GM23338 (cell line): ENCODE data around the gene HTT-AS. TPM values are rescaled to one million over a fixed set of nuclear protein-coding genes. Genes with fewer than 3 reads are reported as not detected.

Source experiments
- ATAC-seq: fragments of 200-7000 bp; cut with Tn5 transposase; 3 replicates; pipeline ENCODE4 v1.9.1; 2020
- DNase-seq: peaks from one replicate; pipeline ENCODE4 v3.0.0-alpha.2; 2015; ENCODE audit warnings: low spot score
- H2AFZ ChIP-seq: fragments of 200-600 bp; sonication (generic); 2 replicates; pipeline ENCODE4 v1.8.0; 2016; ENCODE audit warnings: antibody characterized with exemption, mild to moderate bottlenecking, moderate library complexity
- H3F3A ChIP-seq: fragments of 200-600 bp; sonication (generic); replicated peaks from 2 replicates; pipeline ENCODE4 v1.8.0; 2017; ENCODE audit warnings: antibody characterized with exemption, mixed run types, low read depth
- H3K27ac ChIP-seq: fragments of 200-600 bp; sonication (generic); 2 replicates; pipeline ENCODE4 v1.6.1; 2016; ENCODE audit warnings: low read depth
- H3K27me3 ChIP-seq: fragments of 200-600 bp; sonication (generic); 2 replicates; pipeline ENCODE4 v1.8.0; 2016; ENCODE audit warnings: mild to moderate bottlenecking, mixed run types, moderate library complexity; ENCODE audit not compliant: insufficient read depth
- H3K36me3 ChIP-seq: fragments of 200-600 bp; sonication (generic); 2 replicates; pipeline ENCODE4 v1.8.0; 2016; ENCODE audit warnings: mild to moderate bottlenecking; ENCODE audit not compliant: insufficient read depth
- H3K4me1 ChIP-seq: fragments of 200-600 bp; sonication (generic); 2 replicates; pipeline ENCODE4 v1.8.0; 2016; ENCODE audit warnings: mild to moderate bottlenecking, moderate library complexity; ENCODE audit not compliant: insufficient read depth
- H3K4me2 ChIP-seq: fragments of 200-600 bp; sonication (generic); 2 replicates; pipeline ENCODE4 v1.7.1; 2017; ENCODE audit warnings: mixed run types
- H3K4me3 ChIP-seq: fragments of 200-600 bp; sonication (generic); 2 replicates; pipeline ENCODE4 v1.6.1; 2016; ENCODE audit warnings: mixed run types
- H3K79me2 ChIP-seq: fragments of 200-600 bp; sonication (generic); replicated peaks from 2 replicates; pipeline ENCODE4 v1.8.0; 2017; ENCODE audit warnings: mild to moderate bottlenecking; ENCODE audit not compliant: insufficient read depth
- H3K9me2 ChIP-seq: fragments of 200-600 bp; sonication (generic); 2 replicates; pipeline ENCODE4 v1.8.0; 2017; ENCODE audit not compliant: insufficient read depth
- H4K20me1 ChIP-seq: fragments of 200-600 bp; sonication (generic); replicated peaks from 2 replicates; pipeline ENCODE4 v1.8.0; 2017; ENCODE audit warnings: mild to moderate bottlenecking; ENCODE audit not compliant: insufficient read depth
- H3K27ac Mint-ChIP-seq: 2 replicates; pipeline ENCODE4 v1.8.0; 2020; ENCODE audit warnings: inconsistent platforms, mild to moderate bottlenecking, moderate library complexity, mixed read lengths
- H3K27me3 Mint-ChIP-seq: 3 replicates; pipeline ENCODE4 v1.8.0; 2022; ENCODE audit warnings: low read depth, mild to moderate bottlenecking, moderate library complexity, mixed read lengths, inconsistent platforms; ENCODE audit not compliant: insufficient read depth, poor library complexity
- H3K36me3 Mint-ChIP-seq: 3 replicates; pipeline ENCODE4 v1.8.0; 2021; ENCODE audit warnings: low read depth, mild to moderate bottlenecking, inconsistent platforms, moderate library complexity, mixed read lengths
- H3K4me1 Mint-ChIP-seq: 3 replicates; pipeline ENCODE4 v1.8.0; 2020; ENCODE audit warnings: mild to moderate bottlenecking, inconsistent platforms, mixed read lengths
- H3K4me3 Mint-ChIP-seq: 3 replicates; pipeline ENCODE4 v1.8.0; 2021; ENCODE audit warnings: moderate library complexity, mild to moderate bottlenecking, inconsistent platforms, mixed read lengths
- H3K9me3 Mint-ChIP-seq: 3 replicates; pipeline ENCODE4 v1.8.0; 2020; ENCODE audit warnings: moderate library complexity, mild to moderate bottlenecking, inconsistent platforms, mixed read lengths
- CTCF ChIP-seq, 2 experiments: fragments of 200-600 bp in 1 of 2; sonication (generic) in 1 of 2; conservative IDR thresholded peaks; 2 replicates each; pipeline versions ENCODE4 v1.5.1 to v1.6.1; 2016 to 2017; ENCODE audit warnings: antibody characterized with exemption in 2 of 2, low read depth in 2 of 2, mild to moderate bottlenecking in 2 of 2, moderate library complexity in 1 of 2
- REST ChIP-seq: IDR thresholded peaks from one replicate; pipeline ENCODE4 v1.6.1; 2018; ENCODE audit warnings: antibody characterized with exemption; ENCODE audit not compliant: unreplicated experiment
- polyA plus RNA-seq: library from polyadenylated mRNA; unstranded; fragments of >200 nt; fragmentation: Nextera tagmentation; extraction: Ambion mirVana; gene quantifications from 2 replicates; pipeline ENCODE4 v1.2.1, GENCODE V29; 2016
- total RNA-seq: library from RNA; depleted of rRNA; stranded (reverse); fragments of >200 nt; shearing (Covaris generic); gene quantifications from 2 replicates; pipeline ENCODE4 v1.2.3, GENCODE V29; 2014

HTT-AS gene
- total and polyA plus RNA-seq, 2 experiments from 2014 or later: not detected

DNA sequence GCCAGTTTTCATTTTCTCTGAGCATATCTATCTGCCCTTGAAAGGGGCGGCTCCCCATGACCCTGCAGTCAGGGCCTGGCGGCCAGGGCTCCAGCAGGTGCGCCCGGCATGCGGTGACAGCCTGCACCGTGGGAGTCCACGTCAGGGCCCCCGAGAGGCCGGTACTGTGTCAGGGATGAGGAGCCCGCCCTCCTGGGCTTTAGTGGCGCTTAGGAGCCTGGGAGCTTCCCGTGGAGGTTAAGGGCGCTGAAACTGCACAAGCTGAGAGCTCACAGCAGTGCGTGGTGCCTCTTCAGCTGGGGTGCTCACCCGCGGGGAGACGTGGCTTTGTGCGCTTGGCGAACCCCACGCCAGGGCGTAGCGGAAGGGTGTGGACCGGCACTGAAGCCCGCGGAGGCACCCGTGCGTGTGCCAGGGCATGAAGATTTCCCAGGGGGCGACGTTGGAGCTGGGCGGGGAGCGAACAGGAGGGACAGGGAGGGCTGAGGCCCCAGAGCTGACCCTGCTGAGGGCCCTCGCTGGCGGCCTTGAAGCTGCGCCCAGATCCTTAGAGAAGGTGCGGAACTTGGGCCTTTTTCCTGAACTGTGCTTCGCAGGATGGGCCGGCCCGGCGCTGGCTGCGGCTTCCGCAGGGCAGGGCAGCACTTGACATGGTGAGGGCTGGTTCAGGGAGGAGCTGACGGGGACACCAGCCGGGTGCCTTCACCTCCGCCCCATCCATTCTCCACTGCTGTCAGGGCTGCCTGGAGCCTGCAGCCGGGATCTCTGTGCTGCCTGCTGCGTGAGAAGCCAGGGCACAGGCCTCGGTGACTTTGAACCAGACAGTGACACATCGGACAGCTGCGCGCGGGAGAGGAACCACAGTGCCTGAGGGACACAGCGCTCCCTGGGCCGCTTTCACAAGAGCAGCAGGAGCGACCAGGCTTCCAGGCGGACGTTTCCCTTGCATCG is 32.9 kb downstream of the HTT-AS start:
- ATAC-seq: peak; percentile 60
- no peak overlapping the region; the same call in 2 of the 3 replicates for H3K4me3 Mint-ChIP-seq
- no peak overlapping the region for H3K27ac Mint-ChIP-seq

More for the DNA sequence above, 32.9 kb downstream of the HTT-AS start:
- no peak overlapping the region for H3K27ac ChIP-seq
- peak; percentile 51 for DNase-seq
- H3K9me2 ChIP-seq: no peaks in the 10 kb centered on the region
- no peaks in the 10 kb centered on the region for H3K27me3 ChIP-seq
- peaks cover 5% of the 10 kb centered on the region; the same call in 1 of the 2 replicates for H3K4me1 ChIP-seq
- no peak overlapping the region for H3K4me3 ChIP-seq
- H3K79me2 ChIP-seq: no peaks in the 10 kb centered on the region
- H3K4me1 Mint-ChIP-seq: peaks cover 17% of the 10 kb centered on the region
- peaks cover 14% of the 10 kb centered on the region for H3K27me3 Mint-ChIP-seq
- H3K4me2 ChIP-seq: no peak overlapping the region
- no peaks in the 10 kb centered on the region for H3K36me3 Mint-ChIP-seq
- no peak for TF ChIP-seq REST
- TF ChIP-seq CTCF (conservative IDR thresholded peaks at IDR 0.05; ENCODE audit: low read depth in 2 of 2): peak in 1 of 2 experiments; percentile 30; a peak in 1 of 4 replicates
- no peaks in the 10 kb centered on the region for H3K36me3 ChIP-seq
- H3F3A ChIP-seq: no peaks in the 10 kb centered on the region
- no peaks in the 10 kb centered on the region for H3K9me3 Mint-ChIP-seq
- peak overlapping the region; percentile 72 for H2AFZ ChIP-seq
- H4K20me1 ChIP-seq: no peaks in the 10 kb centered on the region; the same call in 1 of the 2 replicates
